ENCODE results near the gene PRKCH. TPM values are rescaled to one million over a fixed set of nuclear protein-coding genes. Genes with fewer than 3 reads are reported as not detected.
A peak's percentile ranks its signal among the peaks of the same experiment; 100 is the strongest.

The PRKCH gene
- total and polyA plus RNA-seq, 2 of the 13 experiments (the other 11 are each of a cell fraction or from before 2014, with no cell fraction given) = 0.48 to 1.3 TPM

- TF ChIP-seq, protein P1, sequence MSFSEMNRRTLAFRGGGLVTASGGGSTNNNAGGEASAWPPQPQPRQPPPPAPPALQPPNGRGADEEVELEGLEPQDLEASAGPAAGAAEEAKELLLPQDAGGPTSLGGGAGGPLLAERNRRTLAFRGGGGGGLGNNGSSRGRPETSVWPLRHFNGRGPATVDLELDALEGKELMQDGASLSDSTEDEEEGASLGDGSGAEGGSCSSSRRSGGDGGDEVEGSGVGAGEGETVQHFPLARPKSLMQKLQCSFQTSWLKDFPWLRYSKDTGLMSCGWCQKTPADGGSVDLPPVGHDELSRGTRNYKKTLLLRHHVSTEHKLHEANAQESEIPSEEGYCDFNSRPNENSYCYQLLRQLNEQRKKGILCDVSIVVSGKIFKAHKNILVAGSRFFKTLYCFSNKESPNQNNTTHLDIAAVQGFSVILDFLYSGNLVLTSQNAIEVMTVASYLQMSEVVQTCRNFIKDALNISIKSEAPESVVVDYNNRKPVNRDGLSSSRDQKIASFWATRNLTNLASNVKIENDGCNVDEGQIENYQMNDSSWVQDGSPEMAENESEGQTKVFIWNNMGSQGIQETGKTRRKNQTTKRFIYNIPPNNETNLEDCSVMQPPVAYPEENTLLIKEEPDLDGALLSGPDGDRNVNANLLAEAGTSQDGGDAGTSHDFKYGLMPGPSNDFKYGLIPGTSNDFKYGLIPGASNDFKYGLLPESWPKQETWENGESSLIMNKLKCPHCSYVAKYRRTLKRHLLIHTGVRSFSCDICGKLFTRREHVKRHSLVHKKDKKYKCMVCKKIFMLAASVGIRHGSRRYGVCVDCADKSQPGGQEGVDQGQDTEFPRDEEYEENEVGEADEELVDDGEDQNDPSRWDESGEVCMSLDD (CRISPR knock-in tag; IDR thresholded peaks at IDR 0.05; ENCODE audit: borderline replicate concordance) = no peak
- TF ChIP-seq HNRNPUL1 (IDR thresholded peaks at IDR 0.05; ENCODE audit: low read depth, low read length) (no peak), ZBTB14 (CRISPR knock-in tag; IDR thresholded peaks at IDR 0.05) (no peak), TRIM24 (CRISPR knock-in tag; IDR thresholded peaks at IDR 0.05) (no peak), ETV5 (CRISPR knock-in tag; IDR thresholded peaks at IDR 0.05; ENCODE audit: borderline replicate concordance) (no peak), JUNB (CRISPR knock-in tag; IDR thresholded peaks at IDR 0.05; ENCODE audit: borderline replicate concordance) (no peak)
- TF ChIP-seq, protein P2, sequence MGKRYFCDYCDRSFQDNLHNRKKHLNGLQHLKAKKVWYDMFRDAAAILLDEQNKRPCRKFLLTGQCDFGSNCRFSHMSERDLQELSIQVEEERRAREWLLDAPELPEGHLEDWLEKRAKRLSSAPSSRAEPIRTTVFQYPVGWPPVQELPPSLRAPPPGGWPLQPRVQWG (CRISPR knock-in tag; IDR thresholded peaks at IDR 0.05; ENCODE audit: borderline replicate concordance, low read depth) = no peak
Measured at GRCh38 chr14:61351477-61351876, 30.1 kb downstream of the PRKCH start (continued).

- Histone ChIP-seq H3K79me2 (ENCODE audit: insufficient read depth, low read length) (no peaks in the 10 kb centered on the region), H3K36me3 (replicated peaks in 1 of 2; ENCODE audit: control insufficient read depth in 1 of 2, insufficient read depth in 2 of 2, low read length in 2 of 2) (no peaks in the 10 kb centered on the region), H3K4me3 (replicated peaks in 1 of 3; ENCODE audit: insufficient read depth in 1 of 3, low read depth in 2 of 3, low read length in 3 of 3) (no peak overlapping the region), H3K4me2 (ENCODE audit: low read depth, low read length) (no peak overlapping the region), H4K20me1 (ENCODE audit: insufficient read depth, low read length) (no peaks in the 10 kb centered on the region), H3K4me1 (ENCODE audit: insufficient read depth, low read length) (no peaks in the 10 kb centered on the region), H3K9ac (ENCODE audit: insufficient read depth, low read depth, low read length) (no peak overlapping the region), H3K27ac (ENCODE audit: extremely low read length, insufficient read depth, low read length) (no peak overlapping the region), H2AFZ (ENCODE audit: low read length) (no peak overlapping the region), H3K27me3 (ENCODE audit: control insufficient read depth in 1 of 2, insufficient read depth in 2 of 2, low read length in 2 of 2) (no peaks in the 10 kb centered on the region; a peak in 1 of 5 replicates), H3K9me3 (ENCODE audit: low read length) (no peaks in the 10 kb centered on the region)
- WGBS (ENCODE audit: low lambda C conversion rate) = 38% methylated on average over 6 of the region's 6 CpGs
- ChIA-PET POLR2A (no interaction called here), CTCF (ENCODE audit: low intra/inter-chr PET ratio, low total read pairs) (no interaction called here)
- intact Hi-C loops (cut with micrococcal nuclease; ENCODE audit: unreplicated experiment) = no loop called here
- in situ Hi-C loops (cut with HindIII; ENCODE audit: extremely low pct_ligation_motif_present, low pct_unique_long_range_greater_than_20kb) = no loop called here
- ATAC-seq (no peak), DNase-seq (ENCODE audit: low spot score) (peak; percentile 1), FAIRE-seq (no peak)
- no peak for TF ChIP-seq HDAC6 (IDR thresholded peaks at IDR 0.05; ENCODE audit: low read depth, low read length)
- TF ChIP-seq HMGA1 (CRISPR knock-in tag; conservative IDR thresholded peaks at IDR 0.05) = no peak
- no peak for TF ChIP-seq ZBTB21 (CRISPR knock-in tag; IDR thresholded peaks at IDR 0.05)
- TF ChIP-seq BRCA1 (CRISPR knock-in tag; IDR thresholded peaks at IDR 0.05) = no peak
- no peak for TF ChIP-seq TOE1 (CRISPR knock-in tag; IDR thresholded peaks at IDR 0.05)
- no peak for TF ChIP-seq SMARCE1 (IDR thresholded peaks at IDR 0.05; ENCODE audit: borderline replicate concordance)
- BruUV-seq (replicated peaks) = no TSS peak
Measured at GRCh38 chr14:61355892-61356325, 34.5 kb downstream of the PRKCH start.
